HepG2 (cell line): Measurements from ENCODE around the gene MCFD2. TPM values are rescaled to one million over a fixed set of nuclear protein-coding genes. Genes with fewer than 3 reads are reported as not detected.
A peak's percentile ranks its signal among the peaks of the same experiment; 100 is the strongest.

Experiments used
- ARHGAP35 ChIP-seq: sonication (generic); formaldehyde crosslinking; IDR thresholded peaks from 2 replicates; pipeline ENCODE4 v1.9.0; 2022; ENCODE audit warnings: mild to moderate bottlenecking, inconsistent platforms, moderate library complexity, missing genetic modification reagents, borderline replicate concordance
- ARNT ChIP-seq: fragments of 450-650 bp; IDR thresholded peaks from 2 replicates; pipeline ENCODE4 v1.6.1; 2017
- ATF1 ChIP-seq: IDR thresholded peaks from 2 replicates; pipeline ENCODE4 v1.6.1; 2016; ENCODE audit warnings: mild to moderate bottlenecking, control low read depth
- BHLHE40 ChIP-seq: IDR thresholded peaks from 2 replicates; pipeline ENCODE4 v1.6.1; 2011; ENCODE audit warnings: low read length, improper control_type of control experiment
- ERF ChIP-seq: IDR thresholded peaks from 2 replicates; pipeline ENCODE4 v1.6.1; 2018; ENCODE audit warnings: missing biosample characterization, missing genetic modification reagents
- GABPA ChIP-seq, 2 experiments: IDR thresholded peaks; 2 replicates each; pipeline ENCODE4 v1.6.1; 2011 to 2016; ENCODE audit warnings: low read depth in 2 of 2, low read length in 1 of 2, missing biosample characterization in 1 of 2, missing genetic modification characterization in 1 of 2
- GMEB2 ChIP-seq: IDR thresholded peaks from 2 replicates; pipeline ENCODE4 v1.6.1; 2016; ENCODE audit warnings: missing biosample characterization, missing genetic modification reagents, low read depth
- HMGA1 ChIP-seq: sonication (generic); formaldehyde crosslinking; conservative IDR thresholded peaks from 2 replicates; pipeline ENCODE4 v1.4.0; 2020; ENCODE audit warnings: missing genetic modification reagents
- MIER2 ChIP-seq: IDR thresholded peaks from 2 replicates; pipeline ENCODE4 v1.6.1; 2016; ENCODE audit warnings: missing biosample characterization, missing genetic modification reagents
- NFKB2 ChIP-seq: sonication (generic); formaldehyde crosslinking; IDR thresholded peaks from 2 replicates; pipeline ENCODE4 v1.4.0; 2020; ENCODE audit warnings: missing genetic modification reagents, borderline replicate concordance
- POLR2AphosphoS5 ChIP-seq: IDR thresholded peaks from 2 replicates; pipeline ENCODE4 v1.6.1; 2012; ENCODE audit warnings: low read depth, low read length
- RCOR2 ChIP-seq: IDR thresholded peaks from 2 replicates; pipeline ENCODE4 v1.6.1; 2016; ENCODE audit warnings: missing biosample characterization, missing genetic modification reagents
- SMC3 ChIP-seq: IDR thresholded peaks from 2 replicates; pipeline ENCODE4 v1.6.1; 2011; ENCODE audit warnings: low read length, improper control_type of control experiment
- SP140L ChIP-seq: sonication (generic); formaldehyde crosslinking; IDR thresholded peaks from 2 replicates; pipeline ENCODE4 v1.4.0; 2020; ENCODE audit warnings: missing genetic modification reagents, borderline replicate concordance
- STAT6 ChIP-seq: sonication (generic); formaldehyde crosslinking; IDR thresholded peaks from 2 replicates; pipeline ENCODE4 v1.4.0; 2020; ENCODE audit warnings: missing genetic modification reagents, mild to moderate bottlenecking, borderline replicate concordance
- ZFP1 ChIP-seq: IDR thresholded peaks from 2 replicates; pipeline ENCODE4 v1.6.1; 2016
- ZNF124 ChIP-seq: sonication (generic); formaldehyde crosslinking; IDR thresholded peaks from 2 replicates; pipeline ENCODE4 v1.4.0; 2020; ENCODE audit warnings: missing genetic modification reagents
- ZNF136 ChIP-seq: sonication (generic); formaldehyde crosslinking; IDR thresholded peaks from 2 replicates; pipeline ENCODE4 v1.8.1; 2022; ENCODE audit warnings: low read depth, mild to moderate bottlenecking, moderate library complexity, missing genetic modification reagents
- ZNF143 ChIP-seq: sonication (generic); formaldehyde crosslinking; IDR thresholded peaks from 2 replicates; pipeline ENCODE4 v1.4.0; 2020; ENCODE audit warnings: missing genetic modification reagents
- ZNF263 ChIP-seq: sonication (generic); formaldehyde crosslinking; IDR thresholded peaks from 2 replicates; pipeline ENCODE4 v1.4.0; 2020; ENCODE audit warnings: missing genetic modification reagents
- ZNF580 ChIP-seq: IDR thresholded peaks from 2 replicates; pipeline ENCODE4 v1.6.1; 2016; ENCODE audit warnings: low read depth, borderline replicate concordance
- ZNF616 ChIP-seq: sonication (generic); formaldehyde crosslinking; IDR thresholded peaks from 2 replicates; pipeline ENCODE4 v1.5.0; 2020; ENCODE audit warnings: low read depth, mild to moderate bottlenecking, missing genetic modification reagents
- ZNF713 ChIP-seq: sonication (generic); formaldehyde crosslinking; IDR thresholded peaks from 2 replicates; pipeline ENCODE4 v1.4.0; 2020; ENCODE audit warnings: mild to moderate bottlenecking, missing genetic modification reagents
- ZNF768 ChIP-seq: sonication (generic); formaldehyde crosslinking; IDR thresholded peaks from 2 replicates; pipeline ENCODE4 v1.4.0; 2020; ENCODE audit warnings: missing genetic modification reagents
- polyA plus RNA-seq, 8 experiments: library from polyadenylated mRNA; depleted of rRNA in 3 of 8; stranded (reverse) in 7 of 8; unstranded in 1 of 8; fragments of >200 nt; fragmentation: Illumina TruSeq in 4 of 8; extraction: Trizol in 4 of 8; gene quantifications; 2 replicates each; pipeline versions ENCODE4 v1.2.1 to v1.2.3, GENCODE V29; 2011 to 2016; ENCODE audit warnings: low read depth in 4 of 8, missing spikeins in 1 of 8, mixed read lengths in 1 of 8; ENCODE audit not compliant: insufficient read depth in 1 of 8
- total RNA-seq, 5 experiments: library from RNA; depleted of rRNA; stranded (reverse); fragments of >200 nt; fragmentation: Illumina TruSeq; extraction: Trizol; gene quantifications; 2 replicates each; pipeline ENCODE4 v1.2.3, GENCODE V29; 2016; ENCODE audit warnings: low read depth in 1 of 5
- TF ChIP-seq, protein P1 (sequence below): IDR thresholded peaks from 2 replicates; pipeline ENCODE4 v1.6.1; 2016; ENCODE audit warnings: mild to moderate bottlenecking, missing biosample characterization, missing genetic modification reagents
- TF ChIP-seq, protein P2 (sequence below): IDR thresholded peaks from 2 replicates; pipeline ENCODE4 v1.6.1; 2016; ENCODE audit warnings: missing compliant biosample characterization, missing genetic modification reagents, borderline replicate concordance

Gene MCFD2
- total and polyA plus RNA-seq, 2 of the 13 experiments (the other 11 are each of a cell fraction or from before 2014, with no cell fraction given), result 183 to 232 TPM

DNA sequence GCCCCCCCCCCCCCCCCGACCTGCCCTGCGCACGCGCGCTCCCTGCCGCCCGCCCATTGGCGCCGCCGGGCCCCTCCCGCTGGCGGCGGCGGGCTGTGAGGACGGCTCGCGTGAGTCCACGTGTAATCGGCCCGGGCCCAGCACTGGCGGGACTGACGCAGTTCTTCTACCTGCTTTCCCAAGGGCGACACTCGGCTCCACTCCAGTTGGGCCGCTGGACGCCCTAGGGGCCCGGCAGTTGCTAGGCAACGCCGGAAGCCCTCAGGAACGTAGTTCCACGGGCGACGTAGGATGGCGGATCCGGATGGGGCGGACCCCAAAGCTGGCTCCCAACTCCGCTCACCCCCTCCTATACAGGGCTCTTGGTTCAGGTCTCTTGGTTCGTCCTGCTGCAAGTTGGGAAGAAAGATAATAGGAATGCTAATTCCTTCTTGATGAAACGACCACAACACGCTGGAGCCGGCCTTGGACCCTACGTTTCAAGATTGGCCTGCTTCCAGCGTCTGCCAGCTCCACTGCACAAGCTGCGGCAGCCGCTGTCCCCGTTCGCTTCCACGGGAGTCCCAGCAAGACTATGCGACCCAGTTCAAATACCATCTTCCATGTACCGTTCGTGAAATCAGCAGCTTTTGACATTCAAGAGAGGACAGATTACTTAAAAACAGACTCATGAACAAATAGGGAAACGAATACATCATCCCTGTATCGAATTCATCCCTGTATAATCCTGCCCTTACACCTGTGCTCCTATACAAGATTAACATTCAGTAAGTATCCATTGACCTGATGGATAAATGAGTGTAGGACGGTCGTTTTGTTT is 415 bp upstream of the MCFD2 start (continued):
- TF ChIP-seq HMGA1 (CRISPR knock-in tag), result no peak
- peak; percentile 42; the same call in 1 of the 2 replicates for TF ChIP-seq RCOR2 (CRISPR knock-in tag)
- TF ChIP-seq ZNF616 (CRISPR knock-in tag), result peak; percentile 93
- TF ChIP-seq ZNF136 (CRISPR knock-in tag), result no peak
- TF ChIP-seq ZFP1, result 0 out of 2 replicates have a peak, but pooled peaks have one; percentile 43
- peak; percentile 94 for TF ChIP-seq ARHGAP35
- TF ChIP-seq SP140L, result no peak
- peak; percentile 94; the same call in 1 of the 2 replicates for TF ChIP-seq ZNF580 (CRISPR knock-in tag)
- TF ChIP-seq ZNF768, result peak; percentile 8; the same call in 1 of the 2 replicates
- no peak for TF ChIP-seq SMC3
- TF ChIP-seq BHLHE40, result peak; percentile 94
- TF ChIP-seq ZNF263 (CRISPR knock-in tag), result peak; percentile 61; the same call in 1 of the 2 replicates
- TF ChIP-seq MIER2 (CRISPR knock-in tag), result peak; percentile 33; the same call in 1 of the 2 replicates
- peak; percentile 67; the same call in 1 of the 2 replicates for TF ChIP-seq ATF1 (CRISPR knock-in tag)
- TF ChIP-seq NFKB2 (CRISPR knock-in tag), result peak; percentile 95
- no peak for TF ChIP-seq ARNT
- TF ChIP-seq, protein P1, sequence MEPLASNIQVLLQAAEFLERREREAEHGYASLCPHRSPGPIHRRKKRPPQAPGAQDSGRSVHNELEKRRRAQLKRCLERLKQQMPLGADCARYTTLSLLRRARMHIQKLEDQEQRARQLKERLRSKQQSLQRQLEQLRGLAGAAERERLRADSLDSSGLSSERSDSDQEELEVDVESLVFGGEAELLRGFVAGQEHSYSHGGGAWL, result peak; percentile 94
- peak; percentile 75 for TF ChIP-seq ZNF124 (CRISPR knock-in tag)
- TF ChIP-seq ERF, result peak; percentile 92
- peak; percentile 77 for TF ChIP-seq GABPA (IDR thresholded peaks at IDR 0.05; ENCODE audit: low read depth, low read length)
- TF ChIP-seq GABPA (CRISPR knock-in tag; IDR thresholded peaks at IDR 0.05; ENCODE audit: low read depth), result peak; percentile 92
- TF ChIP-seq POLR2AphosphoS5, result peak; percentile 77
- 0 out of 2 replicates have a peak, but pooled peaks have one; percentile 48 for TF ChIP-seq GMEB2 (CRISPR knock-in tag)
- TF ChIP-seq STAT6 (CRISPR knock-in tag), result no peak
- peak; percentile 18; the same call in 1 of the 2 replicates for TF ChIP-seq ZNF713 (CRISPR knock-in tag)
- TF ChIP-seq, protein P2, sequence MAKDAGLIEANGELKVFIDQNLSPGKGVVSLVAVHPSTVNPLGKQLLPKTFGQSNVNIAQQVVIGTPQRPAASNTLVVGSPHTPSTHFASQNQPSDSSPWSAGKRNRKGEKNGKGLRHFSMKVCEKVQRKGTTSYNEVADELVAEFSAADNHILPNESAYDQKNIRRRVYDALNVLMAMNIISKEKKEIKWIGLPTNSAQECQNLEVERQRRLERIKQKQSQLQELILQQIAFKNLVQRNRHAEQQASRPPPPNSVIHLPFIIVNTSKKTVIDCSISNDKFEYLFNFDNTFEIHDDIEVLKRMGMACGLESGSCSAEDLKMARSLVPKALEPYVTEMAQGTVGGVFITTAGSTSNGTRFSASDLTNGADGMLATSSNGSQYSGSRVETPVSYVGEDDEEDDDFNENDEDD (CRISPR knock-in tag), result peak; percentile 95; the same call in 1 of the 2 replicates
- peak; percentile 59 for TF ChIP-seq ZNF143 (CRISPR knock-in tag)
